B cell (primary cell): Measurements from ENCODE around the gene MICU1. TPM values are rescaled to one million over a fixed set of nuclear protein-coding genes. Genes with fewer than 3 reads are reported as not detected.

Experiments used
- ATAC-seq: fragments of 200-7000 bp; cut with Tn5 transposase; one replicate; pipeline ENCODE4 v1.10.0; 2021; ENCODE audit warnings: low read depth, mild to moderate bottlenecking, moderate number of reproducible peaks, moderate library complexity
- CTCF ChIA-PET: fragments of 350-600 bp; sonication (Branson Sonifier 250); formaldehyde crosslinking; loops from one replicate; lab custom pipeline; 2021; ENCODE audit warnings: antibody characterized with exemption, inconsistent platforms; lab: Charles Lee
- POLR2A ChIA-PET: fragments of 350-600 bp; sonication (Branson Sonifier 250); formaldehyde crosslinking; loops from one replicate; lab custom pipeline; 2021; ENCODE audit warnings: antibody characterized with exemption; lab: Charles Lee
- DNase-seq: peaks from one replicate; pipeline ENCODE4 v3.0.0; 2013
- H2AFZ ChIP-seq: 2 replicates; pipeline ENCODE4 v1.6.1; 2012; ENCODE audit warnings: mild to moderate bottlenecking, low read depth, low read length; ENCODE audit not compliant: insufficient read depth, poor library complexity, severe bottlenecking
- H3K27ac ChIP-seq, 2 donors: 1 replicate in 1 of 2; 2 replicates in 1 of 2; pipeline ENCODE4 v1.5.1; 2012 to 2013; ENCODE audit warnings: low read length in 2 of 2, mild to moderate bottlenecking in 2 of 2, moderate library complexity in 1 of 2
- H3K27me3 ChIP-seq, 4 experiments: fragments of 200-600 bp in 1 of 4; sonication (generic) in 1 of 4; replicated peaks in 1 of 4; 1 replicate in 2 of 4; 2 replicates in 2 of 4; pipeline versions ENCODE4 v1.6.1 to v1.7.0; 2013 to 2016; ENCODE audit warnings: low read length in 3 of 4, mild to moderate bottlenecking in 2 of 4, mixed read lengths in 1 of 4, moderate library complexity in 1 of 4; ENCODE audit not compliant: insufficient read depth in 4 of 4, control insufficient read depth in 3 of 4; ENCODE audit errors: control extremely low read depth in 1 of 4
- H3K36me3 ChIP-seq, 2 experiments: replicated peaks in 1 of 2; 1 replicate in 1 of 2; 2 replicates in 1 of 2; pipeline versions ENCODE4 v1.6.1 to v1.7.1; 2013; ENCODE audit warnings: low read length in 1 of 2; ENCODE audit not compliant: insufficient read depth in 2 of 2, control insufficient read depth in 1 of 2; ENCODE audit errors: control extremely low read depth in 1 of 2, extremely low read depth in 1 of 2
- H3K4me1 ChIP-seq, 2 donors: fragments of 200-600 bp in 1 of 2; sonication (generic) in 1 of 2; 1 replicate in 1 of 2; 2 replicates in 1 of 2; pipeline versions ENCODE4 v1.5.1 to v1.6.1; 2013 to 2017; ENCODE audit warnings: low read length in 2 of 2; ENCODE audit not compliant: control insufficient read depth in 2 of 2, insufficient read depth in 2 of 2
- H3K4me2 ChIP-seq: replicated peaks from 2 replicates; pipeline ENCODE3; 2012; ENCODE audit warnings: mild to moderate bottlenecking, low read depth, low read length; ENCODE audit not compliant: poor library complexity, severe bottlenecking
- H3K4me3 ChIP-seq, 5 experiments: fragments of 200-600 bp in 1 of 5; sonication (generic) in 1 of 5; 1 replicate in 3 of 5; 2 replicates in 2 of 5; pipeline versions ENCODE4 v1.5.1 to v1.7.0; 2011 to 2016; ENCODE audit warnings: low read length in 4 of 5, mild to moderate bottlenecking in 4 of 5, low read depth in 2 of 5, control low read depth in 1 of 5, moderate library complexity in 1 of 5; ENCODE audit not compliant: insufficient read depth in 1 of 5; ENCODE audit errors: control extremely low read depth in 1 of 5, extremely low read depth in 1 of 5
- H3K79me2 ChIP-seq: fragments of 200-600 bp; sonication (generic); one replicate; pipeline ENCODE4 v1.6.0; 2016; ENCODE audit warnings: low read length; ENCODE audit not compliant: control insufficient read depth, insufficient read depth
- H3K9ac ChIP-seq: fragments of 200-600 bp; sonication (generic); 2 replicates; pipeline ENCODE4 v1.6.1; 2017; ENCODE audit warnings: mild to moderate bottlenecking, low read length, moderate library complexity
- H3K9me3 ChIP-seq, 3 donors: one replicate each; pipeline versions ENCODE4 v1.6.1 to v1.7.1; 2013; ENCODE audit warnings: low read length in 2 of 3; ENCODE audit not compliant: control insufficient read depth in 2 of 3, insufficient read depth in 1 of 3; ENCODE audit errors: control extremely low read depth in 1 of 3
- H4K20me1 ChIP-seq: 2 replicates; pipeline ENCODE4 v1.6.0; 2012; ENCODE audit warnings: mild to moderate bottlenecking, low read length; ENCODE audit not compliant: insufficient read depth, control insufficient read depth, poor library complexity, severe bottlenecking
- H3K27ac Mint-ChIP-seq: one replicate; pipeline ENCODE4 v1.8.0; 2021; ENCODE audit warnings: mixed read lengths
- H3K27me3 Mint-ChIP-seq: one replicate; pipeline ENCODE4 v1.8.0; 2021; ENCODE audit warnings: mixed read lengths
- H3K4me1 Mint-ChIP-seq: one replicate; pipeline ENCODE4 v1.8.0; 2021; ENCODE audit warnings: mixed read lengths
- H3K4me3 Mint-ChIP-seq: one replicate; pipeline ENCODE4 v1.8.0; 2021; ENCODE audit warnings: mixed read lengths
- H3K9me3 Mint-ChIP-seq: one replicate; pipeline ENCODE4 v1.8.0; 2022; ENCODE audit warnings: mixed read lengths; ENCODE audit not compliant: insufficient read depth
- CTCF ChIP-seq: fragments of 200-600 bp; IDR thresholded peaks from one replicate; pipeline ENCODE4 v1.8.0; 2022; ENCODE audit warnings: antibody characterized with exemption, mild to moderate bottlenecking
- EZH2 ChIP-seq: IDR thresholded peaks from 2 replicates; pipeline ENCODE4 v1.6.1; 2012; ENCODE audit warnings: borderline replicate concordance, low read depth, mild to moderate bottlenecking, moderate library complexity, low read length; ENCODE audit not compliant: insufficient read depth, poor library complexity, severe bottlenecking
- WGBS: methylation state at CpG from one replicate; pipeline ENCODE4 v1.1.5; 2013; ENCODE audit warnings: missing lambda C conversion rate; ENCODE audit not compliant: insufficient coverage; 5-methylcytosine and 5-hydroxymethylcytosine counted together
- intact Hi-C: fragments of 100-400 bp; cut with micrococcal nuclease; formaldehyde crosslinking; loops from one replicate; pipeline ENCODE4 v1.10.0; 2022
- polyA plus RNA-seq: library from polyadenylated mRNA; depleted of rRNA; stranded (reverse); fragments of >200 nt; gene quantifications from 2 replicates; pipeline ENCODE4 v1.2.3, GENCODE V29; 2012
- total RNA-seq, 2 donors: library from RNA; stranded (reverse); fragments of 120-200 nt in 1 of 2; gene quantifications; 1 replicate in 1 of 2; 2 replicates in 1 of 2; pipeline versions ENCODE4 v1.2.3 to v1.2.4, GENCODE V29; 2013 to 2022

MICU1 gene
- total and polyA plus RNA-seq, 2 donors (not counting 1 experiment from before 2014, with no cell fraction given): 12.0 to 34.7 TPM

- Histone ChIP-seq H3K9ac (no peak overlapping the region), H3K9me3 (peaks cover 0 to 13% (median 6%) of the 10 kb centered on the region in 3 donors), H3K4me2 (no peak overlapping the region), H2AFZ (no peak overlapping the region), H3K79me2 (no peaks in the 10 kb centered on the region), H3K4me3 (no peak overlapping the region), H3K27ac (no peak overlapping the region), H4K20me1 (no peaks in the 10 kb centered on the region), H3K36me3 (no peaks in the 10 kb centered on the region), H3K27me3 (no peaks in the 10 kb centered on the region), H3K4me1 (no peaks in the 10 kb centered on the region)
- Mint-ChIP-seq H3K4me3 (no peak overlapping the region), H3K4me1 (no peaks in the 10 kb centered on the region), H3K27me3 (no peaks in the 10 kb centered on the region), H3K9me3 (peaks cover 10% of the 10 kb centered on the region), H3K27ac (no peak overlapping the region)
- TF ChIP-seq EZH2 (no peak), CTCF (no peak)
- WGBS: no CpG with 5 or more reads among the region's 2 CpGs
- DNase-seq (no peak), ATAC-seq (no peak)
- CTCF ChIA-PET: no interaction called here
- POLR2A ChIA-PET: no interaction called here
- intact Hi-C loops: no loop called here
Observed at GRCh38 chr10:72515455-72515854, 110.4 kb downstream of the MICU1 start.

- CTCF ChIA-PET: interaction anchor here (0.7 kb wide), 1 partner anchor 200 kb away, joined by 3 read pairs; no protein-coding TSS in a partner anchor
- TF ChIP-seq EZH2: no peak
- no peak for TF ChIP-seq CTCF
- Histone ChIP-seq H3K36me3 (no peaks in the 10 kb centered on the region), H3K9me3 (peaks cover 0 to 13% (median 6%) of the 10 kb centered on the region in 3 donors), H3K27ac (no peak overlapping the region), H3K4me2 (no peak overlapping the region), H3K27me3 (no peaks in the 10 kb centered on the region), H2AFZ (no peak overlapping the region), H3K4me3 (no peak overlapping the region), H3K79me2 (no peaks in the 10 kb centered on the region), H3K9ac (no peak overlapping the region), H3K4me1 (no peaks in the 10 kb centered on the region), H4K20me1 (no peaks in the 10 kb centered on the region)
- intact Hi-C loops: no loop called here
- ATAC-seq (no peak), DNase-seq (no peak)
- POLR2A ChIA-PET: no interaction called here
- Mint-ChIP-seq H3K4me1 (peaks cover 4% of the 10 kb centered on the region), H3K4me3 (no peak overlapping the region), H3K27ac (no peak overlapping the region), H3K27me3 (no peaks in the 10 kb centered on the region), H3K9me3 (peaks cover 10% of the 10 kb centered on the region)
Observed at GRCh38 chr10:72513910-72514309, 112.0 kb downstream of the MICU1 start.
